ENCODE results near the gene SLC25A34. TPM values are rescaled to one million over a fixed set of nuclear protein-coding genes. Genes with fewer than 3 reads are reported as not detected.
A peak's percentile ranks its signal among the peaks of the same experiment; 100 is the strongest.

SLC25A34 gene
- total RNA-seq, 1 donor from 2014 or later, result 1.6 TPM

- Histone ChIP-seq H3K27me3 (ENCODE audit: control insufficient read depth in 3 of 3, insufficient read depth in 3 of 3, low read length in 3 of 3) (no peaks in the 10 kb centered on the region), H3K4me1 (ENCODE audit: control insufficient read depth in 3 of 3, insufficient read depth in 3 of 3, low read length in 3 of 3) (peaks cover 41 to 64% (median 45%) of the 10 kb centered on the region in 3 donors), H3K36me3 (ENCODE audit: control insufficient read depth in 3 of 3, insufficient read depth in 3 of 3, low read length in 3 of 3) (peaks cover 19 to 31% (median 30%) of the 10 kb centered on the region in 3 donors), H3K9me3 (ENCODE audit: control insufficient read depth in 3 of 3, low read length in 3 of 3) (no peaks in the 10 kb centered on the region), H3K9ac (ENCODE audit: low read depth in 1 of 3, low read length in 3 of 3) (peak overlapping the region; percentile 72 to 91 (median 76)), H3K4me3 (ENCODE audit: low read length in 3 of 3) (peak overlapping the region; percentile 75 to 90 (median 78)), H3K27ac (ENCODE audit: low read depth, low read length) (peak overlapping the region; percentile 64)
Observed at GRCh38 chr1:15737324-15738319, 1.6 kb downstream of the SLC25A34 start.

- peaks cover 41 to 64% (median 45%) of the 10 kb centered on the region in 3 donors for H3K4me1 ChIP-seq (ENCODE audit: control insufficient read depth in 3 of 3, insufficient read depth in 3 of 3, low read length in 3 of 3)
- H3K9me3 ChIP-seq (ENCODE audit: control insufficient read depth in 3 of 3, low read length in 3 of 3), result no peaks in the 10 kb centered on the region
- H3K4me3 ChIP-seq (ENCODE audit: low read length in 3 of 3), result peak overlapping the region; percentile 75 to 90 (median 78)
- peak overlapping the region; percentile 72 to 91 (median 76) for H3K9ac ChIP-seq (ENCODE audit: low read depth in 1 of 3, low read length in 3 of 3)
- H3K36me3 ChIP-seq (ENCODE audit: control insufficient read depth in 3 of 3, insufficient read depth in 3 of 3, low read length in 3 of 3), result peaks cover 9 to 23% (median 21%) of the 10 kb centered on the region in 3 donors
- H3K27me3 ChIP-seq (ENCODE audit: control insufficient read depth in 3 of 3, insufficient read depth in 3 of 3, low read length in 3 of 3), result no peaks in the 10 kb centered on the region
- H3K27ac ChIP-seq (ENCODE audit: low read depth, low read length), result peak overlapping the region; percentile 64
Observed at GRCh38 chr1:15738416-15739113, 2.5 kb downstream of the SLC25A34 start.

- H3K4me1 ChIP-seq (ENCODE audit: control insufficient read depth in 3 of 3, insufficient read depth in 3 of 3, low read length in 3 of 3), result peaks cover 41 to 62% (median 45%) of the 10 kb centered on the region in 3 donors
- H3K9me3 ChIP-seq (ENCODE audit: control insufficient read depth in 3 of 3, low read length in 3 of 3), result no peaks in the 10 kb centered on the region
- H3K27me3 ChIP-seq (ENCODE audit: control insufficient read depth in 3 of 3, insufficient read depth in 3 of 3, low read length in 3 of 3), result no peaks in the 10 kb centered on the region
- H3K9ac ChIP-seq (ENCODE audit: low read depth in 1 of 3, low read length in 3 of 3), result peak overlapping the region in 1 of 3 donors; percentile 91
- H3K36me3 ChIP-seq (ENCODE audit: control insufficient read depth in 3 of 3, insufficient read depth in 3 of 3, low read length in 3 of 3), result peaks cover 2 to 16% (median 14%) of the 10 kb centered on the region in 3 donors
- H3K27ac ChIP-seq (ENCODE audit: low read depth, low read length), result peak overlapping the region; percentile 64
- no peak overlapping the region for H3K4me3 ChIP-seq (ENCODE audit: low read length in 3 of 3)
Observed at GRCh38 chr1:15739259-15739658, 3.2 kb downstream of the SLC25A34 start.

- Histone ChIP-seq H3K9ac (ENCODE audit: low read depth in 1 of 3, low read length in 3 of 3) (peak overlapping the region in 1 of 3 donors; percentile 16), H3K27me3 (ENCODE audit: control insufficient read depth in 3 of 3, insufficient read depth in 3 of 3, low read length in 3 of 3) (no peaks in the 10 kb centered on the region), H3K4me3 (ENCODE audit: low read length in 3 of 3) (no peak overlapping the region), H3K27ac (ENCODE audit: low read depth, low read length) (no peak overlapping the region), H3K9me3 (ENCODE audit: control insufficient read depth in 3 of 3, low read length in 3 of 3) (no peaks in the 10 kb centered on the region), H3K4me1 (ENCODE audit: control insufficient read depth in 3 of 3, insufficient read depth in 3 of 3, low read length in 3 of 3) (peaks cover 40 to 57% (median 44%) of the 10 kb centered on the region in 3 donors), H3K36me3 (ENCODE audit: control insufficient read depth in 3 of 3, insufficient read depth in 3 of 3, low read length in 3 of 3) (peaks cover 0 to 11% (median 10%) of the 10 kb centered on the region in 3 donors)
Observed at GRCh38 chr1:15739745-15740144, 3.7 kb downstream of the SLC25A34 start.

GRCh38 chr1:15740924-15741850 is 5.1 kb downstream of the SLC25A34 start:
- no peak overlapping the region for H3K4me3 ChIP-seq (ENCODE audit: low read length in 3 of 3)
- no peak overlapping the region for H3K27ac ChIP-seq (ENCODE audit: low read depth, low read length)
- peak overlapping the region; percentile 23 to 62 (median 36) for H3K9ac ChIP-seq (ENCODE audit: low read depth in 1 of 3, low read length in 3 of 3)

GRCh38 chr1:15742339-15742801 is 6.3 kb downstream of the SLC25A34 start, which contains the start of gene TMEM82:
TSS of gene TMEM82 (plus strand) at chr1:15742499. CDS start at chr1:15742560, 61 bp downstream.
- Histone ChIP-seq H3K9ac (ENCODE audit: low read depth in 1 of 3, low read length in 3 of 3) (peak within 1 kb of the TSS in 2 of 3 donors; percentile 36 to 62), H3K27me3 (ENCODE audit: control insufficient read depth in 3 of 3, insufficient read depth in 3 of 3, low read length in 3 of 3) (no peaks in the 10 kb centered on the region), H3K4me3 (ENCODE audit: low read length in 3 of 3) (no peak within 1 kb of the TSS), H3K9me3 (ENCODE audit: control insufficient read depth in 3 of 3, low read length in 3 of 3) (no peaks in the 10 kb centered on the region), H3K36me3 (ENCODE audit: control insufficient read depth in 3 of 3, insufficient read depth in 3 of 3, low read length in 3 of 3) (peaks cover 0 to 10% (median 9%) of the 10 kb centered on the region in 3 donors), H3K4me1 (ENCODE audit: control insufficient read depth in 3 of 3, insufficient read depth in 3 of 3, low read length in 3 of 3) (peaks cover 23 to 34% (median 29%) of the 10 kb centered on the region in 3 donors), H3K27ac (ENCODE audit: low read depth, low read length) (no peak within 1 kb of the TSS)

More at GRCh38 chr1:15740924-15741850, 5.1 kb downstream of the SLC25A34 start:
- Histone ChIP-seq H3K9me3 (ENCODE audit: control insufficient read depth in 3 of 3, low read length in 3 of 3) (no peaks in the 10 kb centered on the region), H3K4me1 (ENCODE audit: control insufficient read depth in 3 of 3, insufficient read depth in 3 of 3, low read length in 3 of 3) (peaks cover 28 to 42% (median 31%) of the 10 kb centered on the region in 3 donors), H3K36me3 (ENCODE audit: control insufficient read depth in 3 of 3, insufficient read depth in 3 of 3, low read length in 3 of 3) (peaks cover 0 to 11% (median 9%) of the 10 kb centered on the region in 3 donors), H3K27me3 (ENCODE audit: control insufficient read depth in 3 of 3, insufficient read depth in 3 of 3, low read length in 3 of 3) (no peaks in the 10 kb centered on the region)

GRCh38 chr1:15744122-15744679 is 8.1 kb downstream of the SLC25A34 start:
- H3K4me3 ChIP-seq (ENCODE audit: low read length in 3 of 3), result no peak overlapping the region
- H3K4me1 ChIP-seq (ENCODE audit: control insufficient read depth in 3 of 3, insufficient read depth in 3 of 3, low read length in 3 of 3), result peaks cover 8 to 16% (median 11%) of the 10 kb centered on the region in 3 donors
- H3K27ac ChIP-seq (ENCODE audit: low read depth, low read length), result no peak overlapping the region
- no peaks in the 10 kb centered on the region for H3K27me3 ChIP-seq (ENCODE audit: control insufficient read depth in 3 of 3, insufficient read depth in 3 of 3, low read length in 3 of 3)
- H3K9ac ChIP-seq (ENCODE audit: low read depth in 1 of 3, low read length in 3 of 3), result no peak overlapping the region
- H3K9me3 ChIP-seq (ENCODE audit: control insufficient read depth in 3 of 3, low read length in 3 of 3), result no peaks in the 10 kb centered on the region
- peaks cover 0 to 9% (median 6%) of the 10 kb centered on the region in 3 donors for H3K36me3 ChIP-seq (ENCODE audit: control insufficient read depth in 3 of 3, insufficient read depth in 3 of 3, low read length in 3 of 3)

- Histone ChIP-seq H3K9ac (ENCODE audit: low read depth in 1 of 3, low read length in 3 of 3) (no peak overlapping the region), H3K4me3 (ENCODE audit: low read length in 3 of 3) (no peak overlapping the region), H3K27ac (ENCODE audit: low read depth, low read length) (no peak overlapping the region), H3K36me3 (ENCODE audit: control insufficient read depth in 3 of 3, insufficient read depth in 3 of 3, low read length in 3 of 3) (no peaks in the 10 kb centered on the region), H3K9me3 (ENCODE audit: control insufficient read depth in 3 of 3, low read length in 3 of 3) (no peaks in the 10 kb centered on the region), H3K27me3 (ENCODE audit: control insufficient read depth in 3 of 3, insufficient read depth in 3 of 3, low read length in 3 of 3) (no peaks in the 10 kb centered on the region), H3K4me1 (ENCODE audit: control insufficient read depth in 3 of 3, insufficient read depth in 3 of 3, low read length in 3 of 3) (peaks cover 0 to 2% (median 0%) of the 10 kb centered on the region in 3 donors)
Observed at GRCh38 chr1:15747378-15747777, 11.3 kb downstream of the SLC25A34 start.
